GM21619 (cell line): ENCODE data around the gene VTCN1.

ENCODE experiments used
- ATAC-seq: cut with Tn5 transposase; IDR thresholded peaks from one replicate; pipeline ENCODE4 v1.9.1; 2021; ENCODE audit not compliant: unreplicated experiment

Gene VTCN1

DNA sequence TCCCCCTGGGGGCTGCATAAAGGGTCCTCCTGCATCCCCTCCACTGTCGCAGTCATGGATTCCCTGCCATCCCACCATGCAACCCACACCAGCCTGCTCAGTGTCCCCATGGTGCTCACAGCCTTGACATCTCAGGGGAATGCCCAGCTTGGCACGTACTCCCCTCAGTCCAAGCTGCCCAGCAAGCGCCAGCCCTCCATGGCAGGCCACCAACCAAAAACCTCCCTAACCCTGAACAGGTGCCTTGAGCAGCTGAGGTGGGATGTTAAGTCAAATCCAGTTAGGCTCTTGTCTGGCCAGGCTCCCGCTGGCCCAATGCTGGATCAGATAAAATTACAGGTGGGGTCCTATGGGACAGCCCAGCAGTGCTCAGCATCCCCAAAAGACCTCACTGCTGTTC lies 341 bp downstream of the VTCN1 start:
- ATAC-seq = no peak

DNA sequence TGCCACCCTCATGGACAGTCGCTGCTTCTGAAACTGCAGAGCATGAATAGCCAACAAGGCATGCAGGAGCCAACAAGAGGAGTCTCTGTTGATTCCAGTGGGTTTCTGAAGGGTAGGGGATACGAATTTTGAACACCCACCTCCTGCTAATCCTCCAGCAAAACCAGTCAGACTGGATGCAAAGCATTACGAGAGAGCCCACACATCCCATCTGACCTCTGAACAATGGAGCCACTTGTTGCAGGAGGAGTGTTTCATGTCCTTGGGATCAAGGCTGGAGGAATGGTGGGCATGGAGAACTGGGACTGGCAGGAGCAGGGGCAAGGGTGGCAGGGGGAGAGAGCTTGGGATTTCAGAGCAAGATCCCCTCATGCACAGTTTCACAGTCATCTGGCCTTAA lies 1.6 kb downstream of the VTCN1 start:
- ATAC-seq = no peak

DNA sequence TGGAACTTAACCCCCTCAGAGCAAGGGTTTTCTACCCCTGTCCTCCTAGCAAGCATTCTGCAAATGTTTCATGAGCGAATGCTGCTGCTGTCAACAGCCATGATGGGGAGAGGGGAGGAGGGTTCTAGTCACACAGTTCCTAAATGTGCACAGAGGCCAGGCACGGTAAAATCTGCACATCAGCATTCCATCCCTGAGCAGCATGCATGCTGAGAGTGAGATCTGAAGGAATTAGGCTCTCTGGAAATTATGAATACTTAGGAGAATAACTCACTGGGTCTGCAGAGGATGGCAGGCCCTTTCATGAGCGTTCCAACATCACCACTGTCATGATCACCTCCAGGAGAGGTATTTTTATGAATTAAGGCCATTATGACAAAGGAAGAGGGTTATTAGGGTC lies 2.1 kb downstream of the VTCN1 start:
- ATAC-seq = no peak

DNA sequence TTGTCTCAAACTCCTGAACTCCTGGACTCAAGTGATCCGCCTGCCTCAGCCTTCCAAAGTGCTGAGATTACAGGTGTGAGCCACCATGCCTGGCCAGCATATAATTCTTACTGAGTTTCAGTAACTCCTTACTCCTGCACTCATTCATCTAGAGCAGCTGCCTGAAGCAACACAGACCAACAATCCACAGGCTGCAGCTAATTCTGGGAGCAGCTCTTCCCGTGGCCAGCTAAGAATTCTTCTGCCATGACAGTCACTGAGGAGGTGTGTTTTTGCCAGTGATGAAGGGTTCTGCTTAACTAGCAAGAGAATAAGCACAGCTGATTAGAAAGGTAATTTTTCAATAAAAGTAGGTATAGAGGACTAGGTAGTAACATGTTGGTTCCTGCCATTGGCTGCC lies 5.4 kb downstream of the VTCN1 start:
- no peak for ATAC-seq

DNA sequence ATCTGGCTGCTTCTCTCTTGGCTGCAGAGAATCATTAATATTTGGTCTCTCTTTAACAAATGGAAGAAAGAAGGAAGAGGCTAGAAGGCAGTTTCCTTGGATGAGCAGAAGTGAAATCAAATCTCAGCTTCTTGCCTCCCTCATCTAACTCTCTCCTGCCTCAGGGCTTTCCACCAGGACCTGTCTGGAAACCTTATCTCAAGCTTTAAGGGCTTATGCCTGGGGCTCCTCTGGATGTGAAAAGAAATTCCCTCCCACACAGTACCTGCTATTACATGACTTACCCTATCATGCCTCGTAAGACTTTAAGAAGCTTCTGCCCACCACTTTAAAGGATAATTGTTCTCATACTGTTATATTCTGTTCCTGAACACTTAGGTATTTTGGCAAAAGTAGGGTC lies 8.9 kb downstream of the VTCN1 start:
- ATAC-seq = no peak

DNA sequence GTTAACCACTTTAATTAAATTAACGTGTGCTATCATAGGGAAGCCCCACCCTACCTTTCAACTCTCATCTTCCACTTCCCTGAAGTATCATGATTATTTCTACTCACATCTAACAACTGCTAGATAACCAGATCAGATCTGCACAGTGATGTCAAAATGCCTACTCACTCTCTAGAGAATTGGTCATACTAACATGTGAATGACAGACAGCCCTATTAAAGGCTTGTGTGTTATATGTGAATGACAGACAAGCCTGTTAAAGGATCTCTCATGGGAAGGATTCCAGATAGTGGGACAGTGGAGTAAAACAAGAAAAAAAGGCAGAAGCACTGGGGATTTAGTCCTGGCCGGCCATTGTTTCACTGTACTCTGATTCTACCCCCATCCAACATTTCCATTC lies 12.6 kb downstream of the VTCN1 start:
- ATAC-seq = no peak

DNA sequence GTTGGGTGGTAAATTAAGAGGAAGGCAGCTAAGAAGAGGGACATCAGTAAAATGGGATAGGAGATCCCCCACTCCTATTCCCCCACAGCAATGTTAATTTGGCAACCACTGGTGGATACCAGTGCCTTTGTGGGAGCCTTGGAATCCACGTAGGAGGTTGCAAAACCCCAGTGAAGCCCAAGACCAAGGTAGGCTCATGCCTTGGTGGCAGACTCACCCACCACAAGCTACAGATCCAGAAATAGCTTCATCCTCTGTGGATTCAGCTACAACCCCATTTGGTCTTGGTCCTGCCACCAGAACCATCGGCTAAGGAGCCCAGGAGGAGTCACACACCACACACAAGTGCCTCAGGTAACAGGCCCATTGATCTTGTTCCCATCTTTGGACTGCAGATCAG lies 21.0 kb downstream of the VTCN1 start:
- no peak for ATAC-seq

DNA sequence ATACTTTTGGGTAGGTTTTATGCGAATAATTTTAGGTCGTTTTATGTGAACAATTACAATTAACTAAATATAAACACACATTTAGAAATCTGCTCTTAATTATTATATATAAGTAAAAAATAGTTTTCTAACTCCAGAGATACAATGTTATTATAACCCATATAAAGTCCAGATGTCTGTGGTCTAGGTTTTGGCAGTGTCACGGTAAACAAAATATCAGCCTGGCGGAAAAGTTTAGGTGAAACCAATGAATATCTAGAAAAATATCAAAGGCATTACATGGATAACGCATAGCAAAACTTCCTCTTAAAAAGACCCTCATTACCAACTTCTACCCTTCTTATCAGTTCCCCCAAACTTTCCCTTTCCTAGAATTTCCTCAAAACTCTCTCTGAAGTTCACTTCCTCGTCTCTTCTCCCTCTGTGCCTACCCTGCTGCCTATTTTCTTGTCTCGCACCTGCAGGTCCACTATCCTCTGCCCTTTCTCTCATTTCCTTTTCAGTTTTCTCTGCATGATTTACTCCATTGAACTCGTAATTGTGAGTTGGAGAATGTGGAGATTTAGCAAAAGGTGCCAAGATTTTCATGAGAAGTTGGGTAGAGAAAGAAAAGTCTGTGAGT lies 21.8 kb downstream of the VTCN1 start:
- no peak for ATAC-seq

DNA sequence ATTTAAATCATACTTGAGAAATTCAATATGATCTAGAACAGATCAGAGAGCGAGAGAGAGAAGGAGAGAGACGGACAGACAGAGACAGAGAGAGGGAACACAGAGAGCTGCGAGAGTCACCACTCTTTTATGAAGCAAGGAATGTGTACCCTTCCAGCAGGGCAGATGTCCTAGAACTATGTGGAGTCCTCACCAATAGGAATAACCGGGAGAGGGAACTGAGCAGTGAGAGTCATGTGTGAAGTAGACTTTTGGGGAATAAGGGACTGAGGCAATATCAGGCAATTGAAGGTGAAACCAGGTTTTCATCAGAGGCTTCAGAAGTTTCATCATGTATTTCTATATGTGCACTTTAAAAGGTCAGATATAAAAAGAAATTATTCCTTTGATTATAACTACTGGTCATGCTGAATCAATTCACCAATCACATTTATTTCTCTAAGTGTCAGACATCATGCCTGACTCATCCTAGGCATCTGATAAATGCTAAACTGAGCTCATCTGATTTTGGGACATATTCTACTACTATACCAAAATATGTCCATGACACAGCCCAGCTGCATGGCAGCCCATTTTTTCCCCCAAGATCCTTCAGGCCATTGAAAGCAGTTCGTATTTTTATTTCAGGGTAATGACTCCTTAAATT lies 22.4 kb downstream of the VTCN1 start:
- no peak for ATAC-seq

DNA sequence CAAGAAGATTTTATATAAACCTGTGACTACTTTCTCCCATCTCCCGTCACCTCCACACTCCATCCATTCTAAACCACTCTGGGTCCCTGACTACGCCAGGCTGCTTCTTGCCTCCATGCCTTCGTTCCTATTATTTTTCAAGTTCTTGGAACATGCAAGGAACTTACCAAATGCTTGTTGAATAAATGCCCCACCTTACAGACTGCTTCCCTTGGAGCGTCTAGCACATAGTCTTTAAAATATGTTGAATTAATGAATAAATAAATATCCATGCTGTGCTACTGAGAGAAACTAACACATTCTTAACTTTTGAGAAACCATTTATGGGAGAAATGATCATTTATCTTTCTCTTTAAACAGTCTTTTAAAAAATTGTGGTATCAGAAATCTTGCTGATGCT lies 27.6 kb downstream of the VTCN1 start:
- ATAC-seq = no peak

DNA sequence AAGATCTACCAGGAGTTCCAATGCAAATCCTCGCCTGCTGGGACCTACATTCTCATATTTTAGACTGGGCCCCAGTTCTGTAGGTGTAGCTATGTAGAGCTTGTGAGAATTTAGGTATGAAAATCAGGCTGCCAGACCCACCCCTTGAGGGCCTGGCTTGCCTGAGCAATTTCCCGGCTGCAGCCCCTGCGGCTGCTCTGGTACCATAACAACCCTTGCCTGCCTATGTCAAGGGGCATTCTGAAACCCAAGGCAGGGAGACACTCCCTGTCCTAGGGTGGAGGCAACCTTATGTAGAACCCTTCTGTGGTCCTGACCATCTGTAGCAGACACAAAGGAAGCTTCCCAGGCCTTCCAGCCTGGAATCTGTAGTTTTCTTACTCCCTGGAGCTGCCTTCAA lies 28.4 kb downstream of the VTCN1 start:
- ATAC-seq = no peak

DNA sequence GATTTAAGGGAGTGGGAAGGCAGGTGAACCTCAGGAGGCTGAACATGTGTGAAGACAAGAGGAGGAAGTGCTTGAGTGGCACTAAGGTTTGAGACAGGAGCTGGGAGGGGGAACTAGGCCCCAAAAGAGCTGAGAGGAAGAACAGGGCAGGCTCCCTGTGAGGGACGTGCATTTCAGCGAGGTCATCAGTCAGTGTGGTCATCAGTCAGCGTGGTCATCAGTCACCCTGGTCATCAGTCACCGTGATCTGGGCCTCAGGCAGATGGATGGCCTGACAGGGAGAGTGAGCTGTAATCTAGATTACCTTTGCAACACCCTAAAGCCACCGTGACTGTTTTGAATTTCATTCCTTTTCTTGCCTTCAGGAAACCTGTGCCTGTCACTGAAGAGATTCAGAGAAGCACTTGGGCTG lies 29.1 kb downstream of the VTCN1 start:
- ATAC-seq = no peak

DNA sequence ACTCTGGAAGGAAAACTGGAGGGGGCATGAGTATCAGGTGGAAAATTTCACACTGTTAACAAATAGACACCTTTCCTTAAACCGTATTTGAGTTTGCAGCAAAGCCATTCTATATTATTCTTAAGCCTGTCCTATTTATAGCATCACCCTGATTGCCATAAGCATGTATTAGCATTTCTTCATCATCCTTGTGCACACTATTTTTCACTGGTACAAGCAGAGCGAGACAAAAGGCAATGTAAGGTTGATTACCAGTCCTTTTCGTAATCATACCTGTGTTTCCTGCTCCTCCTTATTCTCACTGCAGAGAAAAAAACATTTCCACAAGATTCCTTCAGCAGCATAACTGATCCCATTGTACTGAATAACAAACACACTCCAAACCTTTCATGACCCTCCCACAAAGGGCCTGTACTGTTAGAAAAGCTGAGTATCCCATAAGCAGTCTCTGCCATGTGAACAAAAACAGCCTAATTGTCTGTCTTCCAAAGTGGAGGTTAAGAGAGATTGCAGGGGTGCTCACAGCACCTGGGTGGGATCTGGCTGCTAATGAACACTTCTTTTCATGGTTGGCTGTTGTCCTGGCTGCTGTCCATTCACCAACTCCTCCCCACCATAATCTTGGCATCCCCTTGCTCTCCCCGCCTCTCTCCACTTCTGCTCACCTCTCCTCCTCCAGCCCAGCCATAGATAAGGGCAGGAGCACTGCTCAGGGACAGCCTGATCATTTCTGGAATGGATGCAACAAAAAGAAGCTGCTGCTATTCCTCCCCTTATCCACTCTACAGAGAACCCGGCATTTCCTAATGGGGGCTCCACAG lies 30.4 kb downstream of the VTCN1 start:
- no peak for ATAC-seq

DNA sequence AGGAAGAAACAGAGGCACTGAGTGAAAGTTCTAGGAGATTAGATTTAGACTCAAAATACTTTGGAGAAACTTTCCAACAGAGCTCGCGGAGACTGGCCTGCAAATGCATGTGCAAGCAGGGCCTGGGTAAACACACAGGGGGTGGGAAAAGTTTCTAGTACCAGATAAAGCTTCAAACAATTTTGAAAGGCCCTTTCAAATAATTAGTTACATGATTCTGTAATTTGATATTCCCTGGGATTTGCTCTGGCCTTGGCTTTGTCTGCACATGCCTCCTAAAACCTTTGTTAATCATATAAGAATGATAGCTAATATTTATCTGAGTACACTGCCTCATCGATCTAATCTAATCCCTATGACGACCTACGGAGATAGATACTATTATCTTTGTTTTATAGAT lies 31.3 kb downstream of the VTCN1 start:
- no peak for ATAC-seq

DNA sequence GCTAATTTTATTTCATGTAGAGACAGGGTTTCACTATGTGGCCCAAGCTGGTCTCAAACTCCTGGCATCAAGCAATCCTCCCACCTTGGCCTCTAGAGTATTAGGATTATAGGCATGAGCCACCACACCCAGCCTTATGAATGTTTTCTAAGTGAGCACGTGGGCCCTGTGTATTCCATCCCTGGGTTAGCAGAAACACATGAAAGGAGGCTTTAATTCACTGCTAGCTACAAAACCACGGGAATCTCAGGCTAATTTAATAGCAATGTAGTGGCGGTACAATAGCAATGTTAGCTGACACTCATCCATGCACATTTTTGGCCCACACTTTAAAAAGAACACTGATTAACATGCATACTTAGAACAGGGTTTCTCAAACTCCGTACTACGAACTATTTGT lies 32.0 kb downstream of the VTCN1 start:
- no peak for ATAC-seq

DNA sequence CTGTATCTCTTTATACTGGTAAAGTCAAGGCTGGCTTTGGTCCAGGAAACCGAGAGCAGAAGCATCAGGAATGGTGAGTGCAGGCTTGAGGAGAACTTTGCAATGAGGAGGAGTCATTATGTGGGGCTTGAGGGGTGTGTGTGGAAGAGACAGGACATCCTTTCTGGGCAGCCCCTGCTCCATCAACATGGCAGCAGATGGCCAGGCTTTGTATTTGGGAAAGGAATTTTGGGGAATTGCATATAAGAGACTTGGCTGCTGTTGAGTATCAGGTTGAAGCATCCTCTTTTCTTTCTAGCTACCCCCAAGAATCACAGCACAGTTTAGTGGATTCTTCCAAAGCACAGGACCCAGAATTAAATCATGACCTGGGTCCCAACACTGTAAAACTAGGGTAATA lies 33.4 kb downstream of the VTCN1 start:
- ATAC-seq = no peak

DNA sequence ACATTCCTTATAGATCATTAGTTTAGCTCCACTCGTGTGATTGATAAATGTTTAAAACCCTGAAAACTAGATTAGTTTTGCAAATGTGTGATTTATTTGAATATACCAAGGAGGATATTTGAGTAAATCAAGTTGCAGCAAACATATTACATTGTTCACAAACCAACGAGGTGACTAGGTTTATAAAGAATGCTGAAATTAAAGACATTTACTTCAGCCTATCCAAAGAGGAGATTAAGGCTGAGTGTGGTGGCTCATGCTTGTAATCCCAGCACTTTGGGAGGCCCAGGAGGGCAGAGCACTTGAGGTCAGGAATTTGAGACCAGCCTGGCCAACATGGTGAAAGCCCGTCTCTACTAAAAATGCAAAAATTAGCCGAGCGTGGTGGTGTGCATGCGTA lies 34.1 kb downstream of the VTCN1 start:
- no peak for ATAC-seq

DNA sequence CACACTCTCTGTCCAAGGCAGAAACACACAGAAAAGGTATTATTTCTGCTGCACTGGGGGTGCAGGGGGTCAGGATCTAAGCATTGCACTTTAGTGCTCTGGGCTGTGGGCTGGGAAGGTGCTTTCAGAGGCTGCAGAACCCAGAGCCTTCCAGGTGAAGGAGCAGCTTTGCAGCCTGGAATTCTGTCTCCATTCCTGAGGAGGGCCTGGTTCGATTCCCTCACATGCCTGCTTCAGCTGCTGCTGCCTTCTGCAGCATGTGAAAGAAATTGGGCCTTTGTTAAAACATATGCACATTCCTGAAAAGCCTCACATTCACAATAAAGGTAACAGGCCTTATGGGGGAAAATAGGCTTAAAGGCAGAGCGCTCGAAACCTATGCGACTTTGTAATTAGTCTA lies 35.9 kb downstream of the VTCN1 start:
- no peak for ATAC-seq

DNA sequence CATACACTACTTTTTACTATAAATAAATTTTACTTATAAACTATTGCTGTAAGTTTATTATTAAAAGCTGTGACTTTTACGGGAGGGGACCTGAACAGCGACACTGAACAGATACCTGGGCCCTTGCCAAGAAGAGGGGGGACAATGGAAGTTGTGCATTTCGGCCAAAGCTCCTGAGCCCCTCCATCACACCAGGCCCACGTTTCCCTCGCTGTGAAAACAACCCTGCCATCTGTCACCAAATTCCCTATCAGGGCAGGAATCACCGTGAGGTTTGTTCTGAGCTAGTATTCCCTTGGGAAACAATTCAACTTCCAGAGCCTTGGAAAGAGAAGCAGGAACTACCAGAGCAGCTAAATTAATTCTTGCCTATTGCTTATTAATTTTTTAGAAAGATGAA lies 37.0 kb downstream of the VTCN1 start:
- no peak for ATAC-seq

DNA sequence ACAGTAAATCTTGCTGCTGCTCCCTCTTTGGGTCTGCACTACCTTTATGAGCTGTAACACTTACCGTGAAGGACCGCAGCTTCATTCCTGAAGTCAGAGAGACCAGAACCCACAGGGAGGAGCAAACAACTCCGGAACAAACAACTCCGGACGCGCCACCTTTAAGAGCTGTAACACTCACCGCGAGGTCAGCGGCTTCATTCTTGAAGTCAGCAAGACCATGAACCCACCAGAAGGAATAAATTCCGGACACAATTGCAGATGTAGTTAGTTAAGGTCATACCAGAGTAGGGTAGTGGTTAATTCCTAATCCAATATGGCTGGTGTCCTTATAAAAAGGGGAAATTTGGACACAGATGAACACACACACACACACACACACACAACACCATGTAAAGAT lies 37.7 kb downstream of the VTCN1 start:
- ATAC-seq = no peak

DNA sequence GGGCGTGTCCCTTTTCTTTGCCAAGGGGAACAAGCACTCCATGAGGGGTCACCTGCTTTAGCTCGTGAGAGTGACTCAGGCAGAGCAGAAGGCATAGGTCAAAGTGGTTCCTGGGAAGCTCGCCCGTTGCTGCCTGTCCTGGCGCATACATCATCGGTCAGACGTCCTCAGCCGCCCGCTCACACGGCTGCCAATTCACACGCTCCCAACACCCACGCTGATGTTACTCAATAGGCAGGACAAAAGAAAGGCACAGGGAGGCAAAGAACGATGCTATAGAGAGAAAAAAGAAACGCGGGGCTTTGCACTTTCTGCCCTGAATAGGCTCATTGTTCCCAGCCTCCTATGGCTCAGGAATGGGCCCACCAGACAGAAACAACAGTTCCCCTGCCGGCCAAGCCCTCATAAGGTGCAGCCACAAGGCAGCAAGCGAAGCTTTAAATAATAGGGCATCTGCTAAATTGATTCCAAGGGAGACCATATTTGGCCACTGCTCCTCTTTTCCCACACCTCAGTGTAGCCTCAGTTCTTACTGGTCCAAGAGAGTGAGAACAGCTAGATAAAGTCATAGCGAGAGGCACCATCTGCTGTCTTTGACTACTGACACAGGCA lies 38.7 kb downstream of the VTCN1 start:
- ATAC-seq = no peak
